B cell (primary cell): Measurements from ENCODE around the gene AATK.

Experiments
- EZH2 ChIP-seq: IDR thresholded peaks from 2 replicates; pipeline ENCODE4 v1.6.1; 2012; ENCODE audit warnings: borderline replicate concordance, low read depth, mild to moderate bottlenecking, moderate library complexity, low read length; ENCODE audit not compliant: insufficient read depth, poor library complexity, severe bottlenecking
- TF ChIP-seq, protein P1 (sequence below): fragments of 200-600 bp; IDR thresholded peaks from one replicate; pipeline ENCODE4 v1.8.0; 2022; ENCODE audit warnings: antibody characterized with exemption, mild to moderate bottlenecking

DNA sequence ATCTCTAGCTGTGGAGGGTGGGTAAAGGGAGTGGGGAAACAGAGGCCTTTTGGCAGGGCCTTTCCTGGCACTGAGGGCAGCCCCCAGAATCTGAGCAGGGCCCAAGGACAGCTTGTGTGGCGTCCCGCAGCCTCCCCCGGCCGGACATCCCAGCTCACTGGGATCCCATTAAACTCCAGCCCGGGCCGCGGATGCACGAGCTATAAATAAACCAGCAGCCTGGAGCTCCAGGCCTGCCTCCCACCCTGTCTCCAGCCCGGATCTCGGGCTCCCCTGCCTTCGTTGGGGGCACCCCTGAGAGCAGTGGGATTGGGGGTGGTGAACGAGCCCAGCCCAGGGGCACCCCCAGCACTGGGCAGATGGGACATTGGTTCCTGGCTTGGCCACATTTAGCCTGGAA is 13.8 kb upstream of the AATK start:
- no peak for TF ChIP-seq EZH2
- TF ChIP-seq, protein P1, sequence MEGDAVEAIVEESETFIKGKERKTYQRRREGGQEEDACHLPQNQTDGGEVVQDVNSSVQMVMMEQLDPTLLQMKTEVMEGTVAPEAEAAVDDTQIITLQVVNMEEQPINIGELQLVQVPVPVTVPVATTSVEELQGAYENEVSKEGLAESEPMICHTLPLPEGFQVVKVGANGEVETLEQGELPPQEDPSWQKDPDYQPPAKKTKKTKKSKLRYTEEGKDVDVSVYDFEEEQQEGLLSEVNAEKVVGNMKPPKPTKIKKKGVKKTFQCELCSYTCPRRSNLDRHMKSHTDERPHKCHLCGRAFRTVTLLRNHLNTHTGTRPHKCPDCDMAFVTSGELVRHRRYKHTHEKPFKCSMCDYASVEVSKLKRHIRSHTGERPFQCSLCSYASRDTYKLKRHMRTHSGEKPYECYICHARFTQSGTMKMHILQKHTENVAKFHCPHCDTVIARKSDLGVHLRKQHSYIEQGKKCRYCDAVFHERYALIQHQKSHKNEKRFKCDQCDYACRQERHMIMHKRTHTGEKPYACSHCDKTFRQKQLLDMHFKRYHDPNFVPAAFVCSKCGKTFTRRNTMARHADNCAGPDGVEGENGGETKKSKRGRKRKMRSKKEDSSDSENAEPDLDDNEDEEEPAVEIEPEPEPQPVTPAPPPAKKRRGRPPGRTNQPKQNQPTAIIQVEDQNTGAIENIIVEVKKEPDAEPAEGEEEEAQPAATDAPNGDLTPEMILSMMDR = no peak
